ENCODE measurements around the gene RMDN3.
A peak's percentile ranks its signal among the peaks of the same experiment; 100 is the strongest.

The RMDN3 gene

GRCh38 chr15:40747685-40748631 is 7.1 kb downstream of the RMDN3 start:
- FAIRE-seq = no peak

- FAIRE-seq = no peak
Observed at GRCh38 chr15:40746916-40747418, 8.1 kb downstream of the RMDN3 start.

GRCh38 chr15:40744815-40745152 is 10.3 kb downstream of the RMDN3 start:
- no peak for FAIRE-seq

- no peak for FAIRE-seq
Observed at GRCh38 chr15:40743921-40744814, 10.9 kb downstream of the RMDN3 start.

- no peak for FAIRE-seq
Observed at GRCh38 chr15:40743485-40743901, 11.6 kb downstream of the RMDN3 start.

GRCh38 chr15:40739854-40740253 is 15.2 kb downstream of the RMDN3 start:
- no peak for FAIRE-seq

- no peak for FAIRE-seq
Observed at GRCh38 chr15:40739047-40739446, 16.0 kb downstream of the RMDN3 start.

GRCh38 chr15:40737048-40737447 is 18.0 kb downstream of the RMDN3 start:
- FAIRE-seq = no peak

GRCh38 chr15:40736575-40736974 is 18.5 kb downstream of the RMDN3 start:
- no peak for FAIRE-seq

GRCh38 chr15:40731034-40731433 is 24.0 kb downstream of the RMDN3 start:
- FAIRE-seq = no peak

GRCh38 chr15:40723919-40724318 is 31.1 kb downstream of the RMDN3 start:
- no peak for FAIRE-seq

GRCh38 chr15:40722934-40723333 is 32.1 kb downstream of the RMDN3 start:
- no peak for FAIRE-seq

- FAIRE-seq = no peak
Observed at GRCh38 chr15:40722354-40722753, 32.7 kb downstream of the RMDN3 start.

GRCh38 chr15:40721701-40722100 is 33.4 kb downstream of the RMDN3 start:
- FAIRE-seq = no peak

- FAIRE-seq = no peak
Observed at GRCh38 chr15:40716165-40716564, 38.9 kb downstream of the RMDN3 start.

- FAIRE-seq = no peak
Observed at GRCh38 chr15:40714144-40714543, 40.9 kb downstream of the RMDN3 start.

GRCh38 chr15:40706121-40706520 is 48.9 kb downstream of the RMDN3 start:
- FAIRE-seq = no peak

- peak; percentile 22 for FAIRE-seq
Observed at GRCh38 chr15:40702077-40702476, 53.0 kb downstream of the RMDN3 start.

- FAIRE-seq = no peak
Observed at GRCh38 chr15:40697916-40698315, 57.1 kb downstream of the RMDN3 start.

- FAIRE-seq = no peak
Observed at GRCh38 chr15:40696228-40696627, 58.8 kb downstream of the RMDN3 start.

GRCh38 chr15:40695469-40695890 is 59.6 kb downstream of the RMDN3 start:
- FAIRE-seq = no peak

GRCh38 chr15:40694688-40695468 is 60.2 kb downstream of the RMDN3 start, which contains the start of gene RAD51:
RAD51 (plus strand) TSS chr15:40695174; CDS start chr15:40698759, 3,585 bp downstream.
- no peak for FAIRE-seq
